Epithelial cell of esophagus (primary cell): ENCODE measurements around the gene AKAP3.

Experiments used
- DNase-seq: peaks from one replicate; pipeline ENCODE4 v3.0.0; 2010; ENCODE audit warnings: low read depth
- H3K4me3 ChIP-seq: 2 replicates; pipeline ENCODE4 v1.5.1; 2011; ENCODE audit warnings: mild to moderate bottlenecking, low read length, control low read depth
- TF ChIP-seq, protein P1 (sequence below): IDR thresholded peaks from 2 replicates; pipeline ENCODE4 v1.5.1; 2011; ENCODE audit warnings: low read depth, mild to moderate bottlenecking, low read length, control low read depth, inconsistent platforms; ENCODE audit not compliant: insufficient read depth; ENCODE audit errors: missing control alignments

AKAP3 gene

DNA sequence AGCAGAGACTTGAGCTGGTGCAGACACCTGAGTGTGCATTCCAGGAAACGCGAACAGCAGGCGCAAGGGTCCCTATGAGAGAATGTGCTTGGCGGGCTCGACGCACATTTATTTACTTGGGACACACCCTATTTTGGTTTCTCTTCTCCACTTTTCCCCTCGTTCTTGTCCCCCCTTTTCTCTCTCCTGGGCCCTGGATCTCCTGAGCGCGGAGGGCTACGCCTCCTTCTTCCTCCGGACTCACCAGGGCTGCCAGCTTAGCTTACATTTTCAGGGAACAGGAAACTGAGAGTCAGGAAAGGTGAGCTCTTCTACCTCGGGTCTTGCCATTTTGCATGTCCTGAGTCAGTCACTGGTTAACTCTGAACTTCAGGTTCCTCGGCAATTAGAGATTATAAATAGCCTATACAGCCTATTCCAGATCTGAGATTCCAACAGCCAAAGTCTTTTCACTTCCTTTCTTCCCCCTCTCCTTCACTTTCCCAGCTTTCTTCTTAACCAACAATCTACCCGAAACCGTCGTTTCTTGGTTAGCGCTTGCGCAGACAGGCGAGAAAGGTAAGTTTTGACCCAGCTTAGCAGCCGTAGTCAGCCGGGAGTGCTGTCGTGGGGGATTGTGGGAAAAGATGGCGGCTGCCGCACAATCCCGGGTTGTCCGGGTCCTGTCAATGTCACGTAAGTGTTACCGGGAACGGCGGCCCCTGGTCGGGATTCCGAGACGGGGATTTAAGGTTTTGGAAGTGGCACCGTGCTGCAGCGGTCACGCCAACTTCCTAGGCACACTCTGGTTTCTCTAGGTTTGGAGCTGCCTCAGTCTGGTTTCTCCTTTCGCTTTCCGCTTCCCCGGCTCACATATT, at the start of gene AKAP3, which contains the start of gene NDUFA9:
AKAP3 (minus strand) TSS at position 551 of the 857 bp plus-strand sequence. CDS start 10,855 bp downstream, outside the sequence.
NDUFA9 (plus strand) TSS at position 614 of the 857 bp plus-strand sequence; CDS start at position 627, 13 bp downstream.
- peak; percentile 90 for DNase-seq
- peak within 1 kb of the TSS; percentile 57 for H3K4me3 ChIP-seq
- TF ChIP-seq, protein P1, sequence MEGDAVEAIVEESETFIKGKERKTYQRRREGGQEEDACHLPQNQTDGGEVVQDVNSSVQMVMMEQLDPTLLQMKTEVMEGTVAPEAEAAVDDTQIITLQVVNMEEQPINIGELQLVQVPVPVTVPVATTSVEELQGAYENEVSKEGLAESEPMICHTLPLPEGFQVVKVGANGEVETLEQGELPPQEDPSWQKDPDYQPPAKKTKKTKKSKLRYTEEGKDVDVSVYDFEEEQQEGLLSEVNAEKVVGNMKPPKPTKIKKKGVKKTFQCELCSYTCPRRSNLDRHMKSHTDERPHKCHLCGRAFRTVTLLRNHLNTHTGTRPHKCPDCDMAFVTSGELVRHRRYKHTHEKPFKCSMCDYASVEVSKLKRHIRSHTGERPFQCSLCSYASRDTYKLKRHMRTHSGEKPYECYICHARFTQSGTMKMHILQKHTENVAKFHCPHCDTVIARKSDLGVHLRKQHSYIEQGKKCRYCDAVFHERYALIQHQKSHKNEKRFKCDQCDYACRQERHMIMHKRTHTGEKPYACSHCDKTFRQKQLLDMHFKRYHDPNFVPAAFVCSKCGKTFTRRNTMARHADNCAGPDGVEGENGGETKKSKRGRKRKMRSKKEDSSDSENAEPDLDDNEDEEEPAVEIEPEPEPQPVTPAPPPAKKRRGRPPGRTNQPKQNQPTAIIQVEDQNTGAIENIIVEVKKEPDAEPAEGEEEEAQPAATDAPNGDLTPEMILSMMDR, result no peak

DNA sequence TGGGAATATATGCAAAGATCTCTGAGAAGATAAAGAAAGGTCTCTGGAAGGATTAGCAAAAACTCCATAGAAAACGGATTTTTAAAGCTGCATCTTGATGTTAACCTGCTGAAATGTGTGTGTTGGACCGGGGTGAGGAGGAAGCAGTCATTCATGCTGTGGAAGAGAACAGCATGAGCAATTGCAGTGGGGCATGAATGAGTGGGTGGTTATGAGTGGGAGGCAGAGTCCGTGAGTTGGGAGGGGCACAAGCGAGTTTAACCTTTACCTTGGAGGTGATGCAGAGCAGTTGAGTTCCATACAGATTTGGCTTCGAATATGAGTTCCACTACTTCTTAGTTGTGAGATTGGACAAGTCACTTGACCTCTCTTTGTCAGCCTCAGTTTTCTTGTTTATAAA, 41.9 kb upstream of the AKAP3 start:
- no peak for DNase-seq
- TF ChIP-seq, protein P1, result no peak
- no peak overlapping the region for H3K4me3 ChIP-seq

DNA sequence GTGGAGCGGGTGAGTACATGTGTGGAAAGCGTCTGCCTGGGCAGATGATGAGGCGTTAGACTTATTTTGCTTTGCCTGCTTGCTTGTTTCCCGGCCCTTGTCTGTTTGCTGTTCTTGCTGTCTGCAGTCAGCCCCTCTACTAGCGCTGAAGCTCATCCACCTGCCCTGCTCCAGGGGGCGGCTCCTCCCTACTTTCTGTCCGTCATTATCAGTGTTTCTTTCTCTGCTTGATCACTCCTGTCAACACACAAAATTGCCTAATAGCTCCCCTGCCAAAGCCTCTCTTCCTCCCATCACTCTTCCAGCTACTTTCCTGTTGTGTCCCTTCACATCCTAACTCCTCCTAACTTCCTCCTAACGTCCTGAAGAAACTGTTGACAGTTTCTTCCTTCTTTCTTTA, 36.5 kb upstream of the AKAP3 start:
- TF ChIP-seq, protein P1, result no peak

DNA sequence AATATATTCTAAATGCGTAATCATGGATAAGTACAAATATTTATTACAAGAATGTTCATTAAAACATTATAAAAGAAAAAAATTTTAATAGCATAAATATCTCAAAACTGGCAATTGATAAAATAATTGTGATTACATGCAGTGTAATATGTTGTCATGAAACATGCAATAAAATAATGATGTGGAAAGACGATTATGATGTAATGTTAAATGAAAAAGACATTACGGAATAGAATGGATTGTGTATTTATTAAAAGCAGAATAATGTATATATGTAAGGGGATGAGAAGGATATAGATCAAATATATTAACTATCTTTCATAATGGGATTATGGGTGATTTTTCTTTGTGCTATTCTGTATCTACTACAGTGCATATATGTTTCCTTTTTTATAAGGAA, 32.9 kb upstream of the AKAP3 start:
- DNase-seq, result no peak
- TF ChIP-seq, protein P1, result no peak
- no peak overlapping the region for H3K4me3 ChIP-seq

More for the DNA sequence above, 36.5 kb upstream of the AKAP3 start:
- H3K4me3 ChIP-seq, result no peak overlapping the region
- DNase-seq, result no peak

DNA sequence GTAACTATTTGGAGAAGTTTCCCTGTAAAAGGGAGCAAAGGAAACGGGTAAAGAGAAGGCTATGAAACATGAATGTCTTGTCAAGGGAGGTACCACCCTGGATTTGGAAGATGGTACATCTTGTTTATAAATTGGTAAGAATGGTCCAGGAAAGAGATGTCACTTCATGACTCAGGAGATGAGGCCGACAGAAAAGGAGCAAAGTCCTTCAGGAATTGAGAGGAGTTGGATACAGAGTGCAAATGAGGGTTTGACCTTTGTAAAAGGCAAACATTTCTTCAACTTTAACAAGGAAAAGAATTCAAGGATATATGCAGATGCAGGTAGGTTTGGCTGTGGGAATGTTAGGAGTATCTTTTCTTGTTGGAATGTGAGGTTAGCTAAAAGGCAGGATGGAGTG, 30.9 kb upstream of the AKAP3 start:
- H3K4me3 ChIP-seq, result no peak overlapping the region
- DNase-seq, result no peak
- TF ChIP-seq, protein P1, result no peak

DNA sequence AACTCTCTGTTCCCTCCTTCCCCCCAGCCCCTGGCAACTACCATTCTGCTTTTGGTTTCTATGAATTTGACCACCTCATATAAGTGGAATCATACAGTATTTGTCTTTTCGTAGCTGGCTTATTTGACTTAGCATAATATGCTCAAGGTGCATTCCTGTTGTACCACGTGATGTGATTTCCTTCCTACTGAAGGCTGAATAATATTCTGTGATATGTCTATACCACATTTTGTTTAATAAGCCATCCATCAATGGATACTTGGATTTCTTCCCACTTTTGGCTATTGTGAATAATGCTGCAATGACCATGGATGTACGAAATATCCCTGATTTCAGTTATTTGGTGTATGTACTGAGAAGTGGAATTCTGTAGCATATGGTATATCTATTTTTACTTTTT, 16.4 kb upstream of the AKAP3 start:
- no peak for DNase-seq
- TF ChIP-seq, protein P1, result no peak
- no peak overlapping the region for H3K4me3 ChIP-seq
